H54 (cell line): ENCODE data around the gene CR1L.
"Not testable (repeated sequence)": the region's sequence is repeated elsewhere in the genome, so short reads cannot be mapped to it uniquely, and the experiment has no call there.

Experiments
- DNase-seq: peaks from one replicate; pipeline ENCODE4 v3.0.0; 2011; ENCODE audit warnings: low spot score, mixed read lengths; ENCODE audit not compliant: insufficient read length
- FAIRE-seq: peaks from 3 replicates; lab custom pipeline; 2011; peaks lifted over from hg19 to GRCh38; lab: Jason Lieb, UNC
- POLR2A ChIP-seq: IDR thresholded peaks from 2 replicates; pipeline ENCODE4 v1.6.1; 2011; ENCODE audit warnings: low read depth, mild to moderate bottlenecking, low read length

The CR1L gene

GRCh38 chr1:207639362-207639761 is 5.6 kb upstream of the CR1L start:
- DNase-seq, FAIRE-seq: not testable (repeated sequence)

DNA sequence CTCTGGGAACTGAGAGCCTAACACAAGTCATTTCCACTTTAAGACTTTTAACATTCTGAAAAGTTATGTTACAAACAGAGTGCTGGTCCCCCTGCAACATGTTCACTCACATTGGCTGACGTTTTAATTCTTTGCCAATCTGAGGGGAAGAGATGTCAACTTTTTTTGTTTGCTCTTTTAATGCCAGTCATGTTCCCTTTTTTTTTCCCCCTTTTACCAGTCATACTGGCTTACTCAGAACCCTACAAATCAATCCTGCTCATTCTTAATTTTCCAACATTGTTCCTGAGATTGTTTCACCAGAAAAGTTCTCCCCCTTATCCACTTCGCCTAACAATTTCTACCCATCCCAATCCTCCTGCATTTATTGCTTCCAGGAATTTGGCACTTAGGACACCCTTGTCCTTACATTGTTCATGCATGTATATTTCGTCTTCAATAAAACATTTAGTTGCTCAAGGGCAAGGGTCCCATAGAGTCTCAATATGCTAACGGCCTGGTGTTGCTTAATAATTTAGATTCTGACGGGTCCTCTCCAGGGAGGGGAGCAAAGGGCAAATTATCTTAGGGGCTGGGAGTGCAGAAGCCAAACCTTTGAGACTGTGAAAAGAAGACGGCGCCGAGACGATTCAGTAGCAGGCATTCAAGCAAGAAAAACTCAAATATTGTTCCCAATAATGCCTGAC is 624 bp upstream of the CR1L start:
- TF ChIP-seq POLR2A: no peak
- DNase-seq: no peak
- no peak for FAIRE-seq

DNA sequence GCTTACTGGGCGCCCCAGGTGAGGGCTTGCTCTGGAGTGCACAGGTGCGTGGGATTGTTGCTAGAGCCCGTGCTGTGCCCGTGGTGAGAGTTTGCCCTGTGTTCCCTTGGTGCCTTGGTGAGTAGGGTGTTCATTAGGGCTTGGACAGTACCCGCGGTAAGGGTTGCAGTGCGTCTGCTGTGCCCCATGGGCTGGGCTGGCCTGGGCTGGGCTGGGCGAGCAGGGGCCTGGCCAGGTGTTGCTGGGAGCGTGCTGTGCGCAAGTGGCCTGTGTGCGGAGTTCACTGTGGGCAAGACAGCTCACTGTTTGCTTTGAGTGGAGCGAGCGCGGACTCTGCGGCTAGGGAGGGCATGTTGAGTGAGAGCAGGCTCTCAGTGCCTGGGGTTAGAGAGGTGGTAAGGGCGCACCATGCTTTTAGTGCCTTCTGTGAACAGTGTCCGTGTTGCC is 725 bp downstream of the CR1L start:
- TF ChIP-seq POLR2A: no peak
- FAIRE-seq: no peak
- DNase-seq: no peak

DNA sequence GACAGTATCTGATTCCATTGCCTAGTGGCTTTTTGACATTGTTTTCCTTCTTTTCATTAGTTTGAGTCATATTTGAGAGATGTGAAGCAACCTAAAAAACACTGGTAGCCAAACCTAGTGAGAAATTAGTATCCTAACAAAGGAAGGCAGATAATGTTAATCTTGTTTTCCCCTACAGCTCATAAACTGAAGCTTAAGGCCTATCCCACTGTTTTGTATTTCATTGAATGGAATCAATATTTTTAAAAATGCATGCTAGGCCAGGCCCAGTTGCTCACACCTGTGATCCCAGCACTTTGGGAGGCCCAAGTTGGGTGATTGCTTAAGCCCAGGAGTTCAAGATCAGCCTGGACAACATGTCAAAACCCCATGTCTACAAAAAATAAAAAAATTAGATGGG is 1.2 kb downstream of the CR1L start:
- FAIRE-seq (no peak), DNase-seq (no peak)
- TF ChIP-seq POLR2A: no peak

- TF ChIP-seq POLR2A: no peak
- FAIRE-seq (no peak), DNase-seq (no peak)
Measured at GRCh38 chr1:207646944-207647579, 2.1 kb downstream of the CR1L start.

- FAIRE-seq: no peak
- no peak for TF ChIP-seq POLR2A
- DNase-seq: no peak
Measured at GRCh38 chr1:207647671-207648333, 2.9 kb downstream of the CR1L start.

GRCh38 chr1:207648334-207649209 is 3.6 kb downstream of the CR1L start:
- FAIRE-seq (no peak), DNase-seq (no peak)
- TF ChIP-seq POLR2A: no peak

- no peak for TF ChIP-seq POLR2A
- FAIRE-seq (no peak), DNase-seq (no peak)
Measured at GRCh38 chr1:207649210-207649753, 4.3 kb downstream of the CR1L start.

DNA sequence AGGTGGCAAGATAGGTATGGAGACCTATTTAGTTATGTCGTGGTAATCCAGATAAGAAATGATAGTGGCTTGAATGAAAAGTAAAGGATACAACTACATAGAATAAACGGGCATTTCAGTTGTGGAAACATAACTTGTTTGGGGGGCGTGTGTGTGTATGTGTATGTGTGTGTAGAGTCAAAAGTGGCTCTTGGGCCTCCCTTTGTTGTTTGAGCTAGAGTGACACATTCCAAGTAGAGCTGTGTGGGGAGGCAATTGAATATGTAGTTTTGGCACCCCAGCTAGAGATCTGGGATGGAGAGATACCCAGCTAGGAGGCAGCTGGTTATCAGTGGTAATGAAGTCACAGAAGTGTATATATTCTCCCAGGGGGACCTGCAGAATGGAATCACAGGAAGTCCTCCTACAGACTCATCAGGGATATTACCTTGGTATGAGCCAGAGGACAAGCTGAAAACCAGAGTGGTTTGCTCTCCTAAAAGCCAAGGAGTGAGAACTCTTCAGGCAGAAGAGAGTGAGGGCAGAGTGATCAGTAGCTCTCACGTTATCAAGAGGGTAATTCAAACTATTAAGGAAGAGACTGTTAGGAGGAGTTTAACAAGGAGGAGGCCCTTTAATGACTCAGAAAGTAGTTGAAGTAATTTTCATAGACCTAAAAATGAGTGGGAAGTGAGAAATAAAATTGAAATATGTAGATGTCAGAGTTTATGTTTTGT is 5.1 kb downstream of the CR1L start:
- no peak for TF ChIP-seq POLR2A
- DNase-seq (no peak), FAIRE-seq (no peak)

DNA sequence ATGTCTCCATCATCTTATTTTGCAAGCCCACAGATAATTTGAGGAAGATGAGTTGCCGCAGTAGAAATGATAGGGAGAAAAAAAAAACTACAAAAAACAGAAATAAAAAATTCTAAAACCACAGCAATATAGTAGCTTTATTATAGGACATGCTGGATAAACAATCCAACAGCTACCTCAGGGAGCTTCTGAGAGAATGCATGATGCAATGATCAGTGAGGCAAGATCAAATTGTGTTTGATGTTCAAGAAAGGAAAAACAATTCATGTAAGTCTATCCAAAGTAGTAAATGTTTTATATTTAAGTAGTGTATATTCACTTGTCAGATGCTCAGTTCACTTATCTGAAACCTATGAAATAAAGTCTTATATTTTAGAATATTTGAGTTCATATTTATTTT is 6.7 kb downstream of the CR1L start:
- TF ChIP-seq POLR2A: no peak
- FAIRE-seq: no peak
- DNase-seq: no peak

- DNase-seq (no peak), FAIRE-seq (no peak)
- no peak for TF ChIP-seq POLR2A
Measured at GRCh38 chr1:207654320-207654719, 9.4 kb downstream of the CR1L start.

DNA sequence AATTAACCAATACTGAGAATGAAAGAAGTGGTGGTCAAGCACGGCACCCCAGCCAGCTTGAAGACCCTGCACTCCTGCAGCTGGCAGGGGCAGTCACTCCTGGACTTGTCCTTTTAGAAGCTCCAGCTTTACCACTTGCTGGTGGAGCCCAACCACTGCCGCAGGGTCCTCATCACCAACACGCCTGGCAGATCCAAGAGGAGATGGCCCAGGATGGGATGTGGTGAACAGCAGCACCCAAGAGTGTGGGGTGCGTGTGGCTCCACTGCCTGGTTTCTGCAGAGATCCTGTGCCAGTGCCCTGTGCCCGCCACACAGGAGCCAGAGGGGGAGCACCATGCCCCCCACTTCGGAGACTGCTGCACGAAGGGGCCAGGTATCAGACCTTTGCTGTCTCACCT is 13.5 kb downstream of the CR1L start:
- no peak for TF ChIP-seq POLR2A
- no peak for FAIRE-seq

More for the DNA sequence above, 13.5 kb downstream of the CR1L start:
- no peak for DNase-seq
